Measurements from ENCODE around the gene QPRT. TPM values are rescaled to one million over a fixed set of nuclear protein-coding genes. Genes with fewer than 3 reads are reported as not detected.

The QPRT gene
- total and polyA plus RNA-seq, 2 of the 8 experiments (the other 6 are each of a cell fraction or from before 2014, with no cell fraction given): 89.0 to 102 TPM

DNA sequence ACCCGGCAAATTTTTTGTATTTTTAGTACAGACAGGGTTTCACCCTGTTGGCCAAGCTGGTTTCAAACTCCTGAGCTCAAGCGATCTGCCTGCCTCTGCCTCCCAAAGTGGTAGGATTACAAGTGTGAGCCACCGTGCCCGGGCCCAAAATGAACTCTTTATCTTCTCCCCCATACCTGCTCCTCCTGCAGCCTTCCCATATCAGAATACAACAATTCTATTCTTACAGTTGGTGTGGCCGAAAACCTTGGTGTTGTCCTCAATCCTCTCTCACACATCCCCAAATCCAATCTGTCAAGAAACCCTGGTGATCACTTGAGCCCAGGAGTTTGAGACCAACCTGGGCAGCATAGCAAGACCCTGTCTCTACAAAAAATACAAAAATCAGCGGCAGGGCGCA lies 35.4 kb upstream of the QPRT start (continued):
- TF ChIP-seq, protein P1, sequence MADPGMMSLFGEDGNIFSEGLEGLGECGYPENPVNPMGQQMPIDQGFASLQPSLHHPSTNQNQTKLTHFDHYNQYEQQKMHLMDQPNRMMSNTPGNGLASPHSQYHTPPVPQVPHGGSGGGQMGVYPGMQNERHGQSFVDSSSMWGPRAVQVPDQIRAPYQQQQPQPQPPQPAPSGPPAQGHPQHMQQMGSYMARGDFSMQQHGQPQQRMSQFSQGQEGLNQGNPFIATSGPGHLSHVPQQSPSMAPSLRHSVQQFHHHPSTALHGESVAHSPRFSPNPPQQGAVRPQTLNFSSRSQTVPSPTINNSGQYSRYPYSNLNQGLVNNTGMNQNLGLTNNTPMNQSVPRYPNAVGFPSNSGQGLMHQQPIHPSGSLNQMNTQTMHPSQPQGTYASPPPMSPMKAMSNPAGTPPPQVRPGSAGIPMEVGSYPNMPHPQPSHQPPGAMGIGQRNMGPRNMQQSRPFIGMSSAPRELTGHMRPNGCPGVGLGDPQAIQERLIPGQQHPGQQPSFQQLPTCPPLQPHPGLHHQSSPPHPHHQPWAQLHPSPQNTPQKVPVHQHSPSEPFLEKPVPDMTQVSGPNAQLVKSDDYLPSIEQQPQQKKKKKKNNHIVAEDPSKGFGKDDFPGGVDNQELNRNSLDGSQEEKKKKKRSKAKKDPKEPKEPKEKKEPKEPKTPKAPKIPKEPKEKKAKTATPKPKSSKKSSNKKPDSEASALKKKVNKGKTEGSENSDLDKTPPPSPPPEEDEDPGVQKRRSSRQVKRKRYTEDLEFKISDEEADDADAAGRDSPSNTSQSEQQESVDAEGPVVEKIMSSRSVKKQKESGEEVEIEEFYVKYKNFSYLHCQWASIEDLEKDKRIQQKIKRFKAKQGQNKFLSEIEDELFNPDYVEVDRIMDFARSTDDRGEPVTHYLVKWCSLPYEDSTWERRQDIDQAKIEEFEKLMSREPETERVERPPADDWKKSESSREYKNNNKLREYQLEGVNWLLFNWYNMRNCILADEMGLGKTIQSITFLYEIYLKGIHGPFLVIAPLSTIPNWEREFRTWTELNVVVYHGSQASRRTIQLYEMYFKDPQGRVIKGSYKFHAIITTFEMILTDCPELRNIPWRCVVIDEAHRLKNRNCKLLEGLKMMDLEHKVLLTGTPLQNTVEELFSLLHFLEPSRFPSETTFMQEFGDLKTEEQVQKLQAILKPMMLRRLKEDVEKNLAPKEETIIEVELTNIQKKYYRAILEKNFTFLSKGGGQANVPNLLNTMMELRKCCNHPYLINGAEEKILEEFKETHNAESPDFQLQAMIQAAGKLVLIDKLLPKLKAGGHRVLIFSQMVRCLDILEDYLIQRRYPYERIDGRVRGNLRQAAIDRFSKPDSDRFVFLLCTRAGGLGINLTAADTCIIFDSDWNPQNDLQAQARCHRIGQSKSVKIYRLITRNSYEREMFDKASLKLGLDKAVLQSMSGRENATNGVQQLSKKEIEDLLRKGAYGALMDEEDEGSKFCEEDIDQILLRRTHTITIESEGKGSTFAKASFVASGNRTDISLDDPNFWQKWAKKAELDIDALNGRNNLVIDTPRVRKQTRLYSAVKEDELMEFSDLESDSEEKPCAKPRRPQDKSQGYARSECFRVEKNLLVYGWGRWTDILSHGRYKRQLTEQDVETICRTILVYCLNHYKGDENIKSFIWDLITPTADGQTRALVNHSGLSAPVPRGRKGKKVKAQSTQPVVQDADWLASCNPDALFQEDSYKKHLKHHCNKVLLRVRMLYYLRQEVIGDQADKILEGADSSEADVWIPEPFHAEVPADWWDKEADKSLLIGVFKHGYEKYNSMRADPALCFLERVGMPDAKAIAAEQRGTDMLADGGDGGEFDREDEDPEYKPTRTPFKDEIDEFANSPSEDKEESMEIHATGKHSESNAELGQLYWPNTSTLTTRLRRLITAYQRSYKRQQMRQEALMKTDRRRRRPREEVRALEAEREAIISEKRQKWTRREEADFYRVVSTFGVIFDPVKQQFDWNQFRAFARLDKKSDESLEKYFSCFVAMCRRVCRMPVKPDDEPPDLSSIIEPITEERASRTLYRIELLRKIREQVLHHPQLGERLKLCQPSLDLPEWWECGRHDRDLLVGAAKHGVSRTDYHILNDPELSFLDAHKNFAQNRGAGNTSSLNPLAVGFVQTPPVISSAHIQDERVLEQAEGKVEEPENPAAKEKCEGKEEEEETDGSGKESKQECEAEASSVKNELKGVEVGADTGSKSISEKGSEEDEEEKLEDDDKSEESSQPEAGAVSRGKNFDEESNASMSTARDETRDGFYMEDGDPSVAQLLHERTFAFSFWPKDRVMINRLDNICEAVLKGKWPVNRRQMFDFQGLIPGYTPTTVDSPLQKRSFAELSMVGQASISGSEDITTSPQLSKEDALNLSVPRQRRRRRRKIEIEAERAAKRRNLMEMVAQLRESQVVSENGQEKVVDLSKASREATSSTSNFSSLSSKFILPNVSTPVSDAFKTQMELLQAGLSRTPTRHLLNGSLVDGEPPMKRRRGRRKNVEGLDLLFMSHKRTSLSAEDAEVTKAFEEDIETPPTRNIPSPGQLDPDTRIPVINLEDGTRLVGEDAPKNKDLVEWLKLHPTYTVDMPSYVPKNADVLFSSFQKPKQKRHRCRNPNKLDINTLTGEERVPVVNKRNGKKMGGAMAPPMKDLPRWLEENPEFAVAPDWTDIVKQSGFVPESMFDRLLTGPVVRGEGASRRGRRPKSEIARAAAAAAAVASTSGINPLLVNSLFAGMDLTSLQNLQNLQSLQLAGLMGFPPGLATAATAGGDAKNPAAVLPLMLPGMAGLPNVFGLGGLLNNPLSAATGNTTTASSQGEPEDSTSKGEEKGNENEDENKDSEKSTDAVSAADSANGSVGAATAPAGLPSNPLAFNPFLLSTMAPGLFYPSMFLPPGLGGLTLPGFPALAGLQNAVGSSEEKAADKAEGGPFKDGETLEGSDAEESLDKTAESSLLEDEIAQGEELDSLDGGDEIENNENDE (IDR thresholded peaks at IDR 0.05; ENCODE audit: insufficient replicate concordance, low read length): no peak
